SK-MEL-5 (cell line): ENCODE results near the gene IL19. TPM values are rescaled to one million over a fixed set of nuclear protein-coding genes. Genes with fewer than 3 reads are reported as not detected.

Experiments used
- DNase-seq: peaks from one replicate; pipeline ENCODE4 v3.0.0-alpha.2; 2016; ENCODE audit warnings: low read depth, low spot score
- in situ Hi-C: cut with HindIII; loops from 2 replicates; pipeline ENCODE4 v1.10.0; 2016; ENCODE audit warnings: low sequenced_read_pairs, high pct_unique_total_duplicates, low pct_unique_long_range_greater_than_20kb
- polyA plus RNA-seq, 2 experiments: library from polyadenylated mRNA; depleted of rRNA; stranded (reverse); fragments of >200 nt; gene quantifications; 2 replicates each; pipeline ENCODE4 v1.2.3, GENCODE V29; 2015
- total RNA-seq: library from RNA; depleted of rRNA; stranded (reverse); fragments of >200 nt; shearing (Covaris generic); gene quantifications from 2 replicates; pipeline ENCODE4 v1.2.3, GENCODE V29; 2014; rRNA removed

IL19 gene
- total RNA-seq, result 0.26 TPM in 1 of 2 replicates, not detected in the other
- polyA plus RNA-seq (2015; cell fraction: cytosol; rRNA removed), result not detected in 2 replicates
- not detected in 2 replicates for polyA plus RNA-seq (2015; cell fraction: nucleus; rRNA removed)

GRCh38 chr1:206770531-206771337, at the start of gene IL19:
Gene IL19, plus strand, starts transcription at chr1:206770773. Its CDS starts 65,890 bp downstream, at chr1:206836663.
- DNase-seq, result no peak
- in situ Hi-C loops, result no loop called here

GRCh38 chr1:206721454-206721853, 49.1 kb upstream of the IL19 start:
- in situ Hi-C loops, result no loop called here
- DNase-seq, result no peak

DNA sequence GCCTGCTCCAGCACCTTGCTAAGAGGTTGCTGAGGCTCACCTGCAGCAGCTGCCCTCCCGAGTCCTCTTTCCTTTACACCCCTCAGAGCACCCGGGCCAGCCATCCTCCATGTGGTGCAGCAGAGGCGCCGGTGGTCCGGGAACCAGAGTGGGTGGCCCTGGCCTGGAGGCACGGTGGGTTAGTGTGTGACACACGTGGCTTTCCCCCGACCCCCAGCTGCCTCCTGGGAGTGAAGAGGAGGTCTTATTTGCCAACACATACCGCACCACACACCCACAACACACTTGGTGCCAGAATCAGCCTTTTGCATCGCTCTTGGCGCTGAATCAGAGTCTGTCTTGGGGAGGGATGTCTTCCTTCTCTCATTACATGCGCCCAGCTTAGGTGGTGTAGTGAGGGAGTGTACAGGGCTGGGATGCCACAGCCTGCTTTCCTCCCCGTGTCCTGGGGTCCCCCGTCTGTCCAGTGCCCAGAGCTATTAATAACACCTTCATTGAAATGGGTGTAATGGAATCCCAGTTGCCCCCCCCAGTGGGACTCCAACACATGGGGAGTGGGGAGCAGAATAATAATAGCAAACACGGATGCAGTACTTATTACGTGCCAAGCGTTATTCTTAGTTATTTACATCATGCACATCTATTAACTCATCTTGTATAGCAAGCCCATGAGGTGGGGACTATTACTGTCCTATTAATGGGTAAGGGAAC, 47.7 kb upstream of the IL19 start:
- no peak for DNase-seq
- in situ Hi-C loops, result no loop called here

DNA sequence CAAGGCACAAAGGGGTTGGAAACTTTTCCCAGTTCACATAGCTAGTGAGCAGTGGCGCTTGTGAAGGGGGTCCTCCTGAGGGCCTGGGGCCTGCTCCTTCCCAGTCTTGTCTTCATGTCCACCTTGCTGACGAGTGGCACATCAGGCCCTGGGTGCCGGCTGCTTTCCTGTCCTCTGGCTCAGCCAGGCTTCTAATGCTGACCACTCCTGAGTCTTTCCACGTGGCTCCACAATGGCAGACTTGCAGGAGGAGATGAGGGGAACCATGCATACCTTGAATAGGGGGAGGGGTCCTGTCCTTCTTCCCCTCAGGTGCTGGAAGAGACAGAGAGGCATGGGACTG, 47.1 kb upstream of the IL19 start:
- DNase-seq, result no peak
- in situ Hi-C loops, result no loop called here

DNA sequence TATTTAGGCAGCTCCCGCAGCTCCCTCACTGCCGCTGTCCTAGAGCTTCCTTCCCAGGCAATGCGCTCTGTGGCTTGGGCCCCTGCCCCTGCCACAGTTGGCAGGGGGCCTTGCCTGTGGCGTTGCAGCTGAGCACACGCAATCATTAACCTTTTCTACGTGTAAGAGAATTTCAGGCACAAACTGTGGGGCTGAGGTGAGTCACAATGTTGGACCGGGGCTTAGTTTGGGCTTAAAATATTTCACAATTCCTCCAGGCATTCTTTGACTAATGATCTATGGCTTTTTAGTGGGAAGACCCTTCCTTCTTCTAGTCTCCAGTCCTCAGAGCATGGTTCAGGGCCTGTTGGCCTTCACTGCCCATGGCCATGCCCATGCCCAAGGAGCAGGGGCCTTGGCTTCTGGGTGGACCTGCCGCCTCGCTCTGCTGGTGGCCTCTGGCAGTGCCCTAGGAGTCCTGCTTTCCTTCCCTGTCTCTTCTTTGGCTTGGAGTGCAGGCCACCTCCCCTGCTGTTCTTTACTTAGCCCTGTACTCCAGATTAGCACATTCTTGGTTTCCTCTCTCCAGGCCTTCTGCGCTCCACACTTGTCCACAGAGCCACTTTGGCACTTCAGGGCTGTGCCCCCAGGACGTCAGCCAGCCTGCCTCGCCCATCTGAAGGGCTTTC, 46.6 kb upstream of the IL19 start:
- DNase-seq, result no peak

DNA sequence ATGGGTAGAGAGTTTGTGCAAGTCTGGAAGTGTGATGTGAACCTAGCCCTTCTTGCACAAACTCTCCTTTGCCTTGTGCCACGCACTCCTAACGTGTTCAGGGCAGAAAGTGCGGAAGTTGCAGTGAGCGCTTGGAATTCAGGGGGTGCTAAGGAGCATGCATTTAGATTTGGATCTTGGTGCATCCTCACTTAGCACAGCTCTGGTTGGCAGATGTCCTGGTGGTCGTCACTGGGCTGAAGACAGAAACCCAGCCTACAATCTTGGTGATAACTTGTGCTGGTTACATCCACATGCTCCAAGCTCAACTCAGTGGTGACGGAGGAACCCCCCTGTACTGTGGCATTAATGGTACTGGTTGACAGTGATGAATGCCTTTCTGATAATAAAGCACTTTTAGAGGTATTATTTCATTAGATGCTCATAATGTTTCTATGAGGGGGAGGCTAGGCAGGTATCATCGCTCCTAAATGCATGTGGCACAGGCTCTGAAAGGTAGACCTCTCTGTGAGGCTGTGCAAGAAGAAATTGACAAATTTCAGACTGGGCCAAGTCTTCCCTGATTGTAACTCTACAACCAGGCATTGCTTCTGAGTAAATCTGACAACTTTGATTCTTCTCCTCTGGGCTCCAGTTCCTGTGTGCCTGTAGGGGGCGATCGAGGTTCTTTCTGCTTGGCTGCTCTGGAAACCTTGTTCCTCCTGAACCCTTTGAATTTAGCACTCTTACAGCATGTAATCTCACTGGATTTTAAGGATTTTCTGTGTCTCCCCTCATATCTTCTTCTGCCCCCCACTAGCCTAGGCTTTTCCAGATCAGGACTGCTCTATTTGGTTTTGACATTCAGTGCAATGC, 45.2 kb upstream of the IL19 start:
- DNase-seq, result peak; percentile 72
- in situ Hi-C loops, result no loop called here

More for the DNA sequence above, 46.6 kb upstream of the IL19 start:
- in situ Hi-C loops, result no loop called here

DNA sequence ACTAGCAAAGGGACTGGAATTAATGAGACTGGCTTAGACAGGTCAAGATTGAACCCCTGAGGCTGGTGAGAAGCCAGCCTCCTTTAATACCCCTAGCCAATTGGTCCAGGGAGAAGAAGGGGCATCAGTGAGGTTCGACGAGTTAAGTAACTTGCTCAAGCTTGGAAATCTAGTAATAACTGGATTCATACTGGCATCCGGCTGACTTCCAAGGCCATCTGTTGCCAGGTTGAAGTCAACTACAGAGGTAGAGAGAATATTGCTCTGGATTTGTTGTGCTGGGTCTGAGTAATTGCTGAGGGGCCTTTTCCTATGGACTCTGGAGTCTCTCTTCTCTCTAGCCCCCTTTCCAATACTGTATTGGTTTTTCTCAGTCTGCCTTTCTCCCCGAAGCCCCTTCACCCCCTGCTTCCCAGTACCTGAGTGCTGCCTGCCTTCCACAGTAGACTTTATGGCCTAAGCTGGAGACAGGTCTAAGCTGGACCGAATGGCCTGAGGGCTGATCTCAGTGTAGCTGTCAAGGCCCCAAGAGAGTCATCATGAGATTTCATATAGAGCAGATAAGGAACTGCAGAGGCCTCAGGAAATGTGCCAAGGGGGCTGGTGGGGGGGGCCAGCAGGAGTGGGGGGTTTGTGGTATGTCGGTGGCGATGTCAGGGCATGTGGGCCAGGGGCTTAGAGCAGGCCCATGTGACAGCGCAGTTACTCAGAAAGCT, 42.4 kb upstream of the IL19 start:
- in situ Hi-C loops, result no loop called here
- no peak for DNase-seq

DNA sequence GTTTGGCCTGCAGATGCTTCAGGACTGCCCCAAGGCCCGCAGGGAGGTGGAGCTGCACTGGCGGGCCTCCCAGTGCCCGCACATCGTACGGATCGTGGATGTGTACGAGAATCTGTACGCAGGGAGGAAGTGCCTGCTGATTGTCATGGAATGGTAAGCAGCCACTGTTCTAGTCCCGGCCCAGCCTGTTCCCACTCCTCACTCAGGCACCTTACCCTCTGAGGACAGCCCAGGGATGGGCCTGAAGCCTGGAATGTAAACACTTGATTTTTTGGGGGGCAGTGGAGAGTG, 41.9 kb upstream of the IL19 start:
- in situ Hi-C loops, result no loop called here
- no peak for DNase-seq

- DNase-seq, result no peak
- in situ Hi-C loops, result no loop called here
Observed at GRCh38 chr1:206729050-206729449, 41.5 kb upstream of the IL19 start.

DNA sequence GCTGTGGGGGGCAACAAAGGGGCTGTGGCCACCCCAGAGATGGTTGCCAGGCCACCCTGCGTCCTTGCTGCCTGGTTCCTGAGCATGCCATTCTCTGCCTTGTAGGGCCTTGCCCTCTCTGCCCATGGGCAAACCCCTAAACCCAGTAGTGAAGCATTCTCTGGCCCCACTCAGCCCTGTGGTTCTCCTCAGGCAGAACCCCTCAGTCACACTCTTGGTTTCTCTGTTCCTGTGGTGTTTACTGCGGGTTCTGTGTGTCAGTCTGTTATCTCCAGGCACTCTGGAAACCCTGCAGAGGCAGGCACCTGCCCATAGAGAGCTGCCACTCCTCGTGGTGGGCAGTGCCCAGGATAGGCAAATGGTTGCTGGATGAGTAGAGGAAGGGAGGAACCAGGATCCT, 41.1 kb upstream of the IL19 start:
- in situ Hi-C loops, result no loop called here
- no peak for DNase-seq

DNA sequence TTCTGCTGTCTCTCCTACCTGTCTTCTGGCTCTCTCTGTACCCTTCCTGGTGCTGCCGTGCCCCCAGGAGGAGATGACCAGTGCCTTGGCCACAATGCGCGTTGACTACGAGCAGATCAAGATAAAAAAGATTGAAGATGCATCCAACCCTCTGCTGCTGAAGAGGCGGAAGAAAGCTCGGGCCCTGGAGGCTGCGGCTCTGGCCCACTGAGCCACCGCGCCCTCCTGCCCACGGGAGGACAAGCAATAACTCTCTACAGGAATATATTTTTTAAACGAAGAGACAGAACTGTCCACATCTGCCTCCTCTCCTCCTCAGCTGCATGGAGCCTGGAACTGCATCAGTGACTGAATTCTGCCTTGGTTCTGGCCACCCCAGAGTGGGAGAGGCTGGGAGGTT, 38.1 kb upstream of the IL19 start:
- in situ Hi-C loops, result no loop called here
- DNase-seq, result no peak

- in situ Hi-C loops, result no loop called here
- no peak for DNase-seq
Observed at GRCh38 chr1:206732992-206733391, 37.6 kb upstream of the IL19 start.

DNA sequence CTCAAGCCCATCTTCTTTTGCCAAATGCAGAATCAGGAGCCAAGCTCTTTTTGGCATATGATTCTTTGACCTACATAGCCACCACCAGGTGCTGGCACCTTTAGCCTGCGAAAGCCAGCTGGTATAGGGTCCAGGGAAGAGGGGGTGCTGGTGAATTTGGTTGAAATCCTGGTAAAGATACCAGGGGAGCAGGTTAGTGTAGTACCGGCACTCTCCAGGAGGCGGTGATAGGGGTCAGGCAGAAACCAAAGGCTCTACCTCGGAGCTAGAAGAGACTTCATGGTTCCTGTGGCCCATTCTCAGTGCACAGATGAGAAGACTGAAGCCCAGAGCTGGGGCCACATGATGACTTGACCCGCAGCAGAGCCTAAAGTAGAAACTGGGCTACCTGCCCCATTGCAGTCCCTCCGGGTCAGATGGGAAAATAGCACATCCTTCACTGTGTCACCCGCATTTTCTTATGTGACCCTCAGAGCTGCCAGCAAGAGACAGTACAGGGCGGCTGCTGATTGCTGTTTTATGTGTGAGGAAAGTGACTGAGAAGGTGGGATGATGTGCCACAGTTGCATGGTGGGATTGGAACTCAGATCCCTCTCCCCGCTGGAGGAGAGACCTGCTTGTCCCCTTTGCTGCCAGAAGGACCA, 36.0 kb upstream of the IL19 start:
- in situ Hi-C loops, result no loop called here
- DNase-seq, result peak; percentile 63

DNA sequence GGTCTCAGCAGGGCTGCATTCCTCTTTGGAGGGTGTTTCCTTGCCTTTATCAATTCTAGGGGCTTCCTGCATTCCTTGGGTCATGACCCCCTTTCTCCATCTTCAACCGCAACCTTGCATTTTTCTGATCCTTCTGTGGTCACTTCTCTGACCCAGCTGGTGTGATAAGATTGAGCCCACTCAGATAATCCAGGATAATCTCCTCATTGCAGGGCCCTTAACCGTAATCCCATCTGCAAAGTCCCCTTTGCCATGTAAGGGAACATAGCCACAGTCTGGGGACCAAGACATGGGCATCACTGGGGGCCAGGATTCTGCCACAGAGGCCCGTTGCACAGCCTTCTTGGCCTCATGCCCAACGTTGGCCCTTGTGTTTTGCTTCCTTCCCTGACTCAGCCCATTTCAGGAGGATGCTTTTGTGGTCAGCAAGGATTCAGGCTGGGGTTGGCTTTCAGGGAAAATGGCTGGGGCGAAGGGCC, 35.0 kb upstream of the IL19 start:
- in situ Hi-C loops, result no loop called here
- no peak for DNase-seq

GRCh38 chr1:206736878-206737728, 33.5 kb upstream of the IL19 start:
- in situ Hi-C loops, result no loop called here
- no peak for DNase-seq

DNA sequence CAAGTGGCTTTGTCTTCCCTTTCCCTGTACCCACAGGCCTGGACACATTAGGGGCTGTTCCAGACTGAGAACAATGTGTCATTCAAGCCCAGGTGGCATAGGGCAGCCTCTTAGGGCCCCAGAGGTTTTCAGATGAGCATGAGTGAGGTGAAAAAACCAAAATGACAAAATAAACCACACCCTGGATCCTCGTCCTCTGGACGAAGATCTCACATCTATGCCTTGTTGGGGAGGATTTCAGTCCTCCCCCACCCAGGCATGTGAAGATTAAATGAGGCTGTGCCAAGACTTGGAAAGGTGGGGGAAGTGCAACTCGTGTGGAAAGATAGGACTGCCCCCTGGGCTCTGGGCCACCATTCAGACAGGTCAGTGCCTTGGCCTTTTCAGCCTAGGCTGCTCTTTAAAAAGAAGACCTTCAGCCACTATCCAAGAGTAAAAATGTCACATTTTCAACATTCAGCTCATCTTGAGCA, 32.8 kb upstream of the IL19 start:
- in situ Hi-C loops, result no loop called here

More for the DNA sequence above, 32.8 kb upstream of the IL19 start:
- peak; percentile 11 for DNase-seq
